Caki2 (cell line): ENCODE results near the gene UXS1. TPM values are rescaled to one million over a fixed set of nuclear protein-coding genes. Genes with fewer than 3 reads are reported as not detected.

Source experiments
- DNase-seq: peaks from one replicate; pipeline ENCODE4 v3.0.0-alpha.2; 2015; ENCODE audit warnings: low read depth
- in situ Hi-C: cut with HindIII; loops from 2 replicates; pipeline ENCODE4 v1.10.0; 2016; ENCODE audit warnings: low sequenced_read_pairs, low pct_unique_long_range_greater_than_20kb, mixed read lengths
- total RNA-seq: library from RNA; depleted of rRNA; stranded (reverse); fragments of >200 nt; shearing (Covaris generic); gene quantifications from 2 replicates; pipeline ENCODE4 v1.2.3, GENCODE V29; 2014; ENCODE audit warnings: low replicate concordance

The UXS1 gene
- total RNA-seq, 1 experiment from 2014 or later = 197 TPM

DNA sequence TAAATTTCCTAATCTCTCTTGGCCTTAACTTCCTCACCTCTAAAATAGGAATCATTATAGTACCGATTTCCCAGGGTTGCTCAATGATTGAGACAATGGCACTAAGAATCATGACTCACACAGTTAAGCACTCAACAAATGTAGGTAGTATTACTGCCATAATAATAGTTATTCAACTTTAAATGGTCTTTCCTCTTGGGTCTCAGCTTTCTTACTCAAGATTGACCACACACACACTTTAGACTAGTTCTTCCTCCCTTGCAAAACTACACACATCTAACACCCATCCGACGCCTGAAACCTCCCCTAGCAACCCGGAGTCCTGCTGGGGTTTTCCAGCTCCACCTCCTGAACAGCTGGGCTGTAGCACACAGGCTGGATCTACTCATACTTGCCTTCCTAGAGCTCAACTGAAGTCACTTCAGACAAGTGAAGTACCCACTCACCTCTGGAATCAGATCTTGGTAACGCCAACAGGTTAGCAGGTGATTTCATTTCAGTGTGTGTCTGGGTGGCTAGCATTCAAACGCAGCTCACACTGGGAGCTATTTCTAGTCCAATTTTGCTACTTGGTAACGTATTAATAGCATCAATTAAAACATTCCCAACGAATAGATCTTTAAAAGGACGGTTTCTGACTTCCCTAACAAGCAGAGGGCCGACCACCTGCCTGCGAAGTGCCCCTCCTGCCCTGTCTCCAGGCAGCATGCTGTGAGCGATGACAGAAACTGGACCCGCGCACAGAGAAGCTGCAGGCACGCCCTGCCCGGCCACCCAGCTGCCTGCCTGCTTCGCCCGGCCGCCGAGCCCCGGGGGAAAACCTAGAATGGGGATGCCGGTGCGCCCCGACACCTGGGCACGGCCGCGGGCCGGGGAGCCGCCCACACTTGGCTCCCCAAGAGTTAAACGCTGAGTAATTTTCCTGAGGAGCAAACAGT, 1.1 kb downstream of the UXS1 start:
- in situ Hi-C loops = no loop called here

DNA sequence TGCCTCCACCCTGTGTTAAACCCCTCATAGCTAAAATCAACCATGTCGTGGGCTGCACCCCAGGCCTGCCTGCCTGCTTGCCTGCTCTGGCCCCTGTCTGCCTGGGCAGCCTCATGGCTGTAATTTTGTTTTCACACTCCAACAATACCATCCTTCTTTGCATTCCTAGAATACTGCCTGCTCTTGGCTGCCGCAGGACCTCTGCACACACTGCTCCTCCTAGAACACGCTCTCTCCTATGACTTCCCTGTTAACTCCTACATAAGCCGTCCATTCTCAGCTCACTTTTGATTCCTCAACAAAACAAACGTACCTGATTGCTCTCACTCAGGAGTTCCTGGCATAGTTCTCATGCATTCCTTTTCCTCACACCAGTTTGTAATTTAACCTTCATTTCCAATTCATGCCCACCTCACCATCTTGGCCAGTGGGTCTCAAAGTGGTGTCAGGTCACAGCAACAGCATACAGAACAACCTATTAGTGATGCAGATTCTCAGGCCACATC, 2.5 kb downstream of the UXS1 start:
- DNase-seq = peak; percentile 39
- in situ Hi-C loops = no loop called here

More for the DNA sequence above, 1.1 kb downstream of the UXS1 start:
- peak; percentile 80 for DNase-seq

DNA sequence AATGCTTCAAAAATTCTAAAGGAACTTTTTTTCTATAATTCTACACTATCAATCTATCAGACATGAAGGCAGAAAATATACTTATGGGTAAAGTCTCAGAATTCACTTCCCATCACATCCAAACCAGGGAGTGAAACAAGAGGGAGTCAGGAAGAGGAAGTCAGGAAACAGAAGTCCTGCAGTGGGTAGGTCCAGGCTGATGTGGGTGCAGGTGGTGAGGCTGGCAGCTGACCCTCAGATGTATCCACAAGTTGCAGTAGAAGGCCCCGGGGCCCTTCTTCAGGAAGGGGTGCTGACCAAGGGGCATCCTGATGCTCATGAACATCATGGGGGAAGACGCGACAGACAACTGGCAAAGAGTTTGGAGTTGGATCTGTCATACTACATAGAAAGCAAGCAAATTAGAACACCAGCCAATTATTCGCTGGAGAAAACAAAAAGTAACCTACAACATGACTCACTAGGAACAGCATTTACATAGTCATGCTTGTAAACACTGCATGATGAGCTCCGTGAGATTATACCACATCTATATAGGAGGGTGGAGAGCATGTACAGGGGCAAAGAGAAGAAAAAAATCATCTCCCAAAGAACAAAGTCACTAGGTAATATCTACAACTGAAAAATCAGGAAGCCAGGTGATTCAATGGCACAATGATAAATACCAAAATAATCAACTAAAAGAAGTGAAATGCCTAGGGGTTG, 4.2 kb downstream of the UXS1 start:
- in situ Hi-C loops = no loop called here
- peak; percentile 59 for DNase-seq

DNA sequence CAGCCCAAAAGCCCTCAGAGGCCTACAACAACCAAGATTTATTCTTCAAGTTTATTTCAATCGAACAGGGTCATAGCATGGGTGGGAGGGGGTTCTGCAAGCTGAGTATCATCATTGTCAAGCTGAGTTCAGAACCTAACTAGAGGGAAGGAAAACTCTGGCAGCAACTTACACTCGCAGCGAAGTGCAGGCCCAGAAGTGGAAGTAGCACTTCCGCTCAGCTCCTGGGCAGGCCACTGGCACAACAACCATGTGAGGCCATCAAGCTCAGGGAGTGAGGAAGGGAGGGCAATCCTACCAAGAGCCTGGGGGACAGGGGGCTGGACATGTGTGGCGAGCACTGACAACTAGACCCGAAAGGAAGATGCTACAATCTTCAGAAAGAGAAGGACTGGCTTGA, 4.8 kb downstream of the UXS1 start:
- no peak for DNase-seq

DNA sequence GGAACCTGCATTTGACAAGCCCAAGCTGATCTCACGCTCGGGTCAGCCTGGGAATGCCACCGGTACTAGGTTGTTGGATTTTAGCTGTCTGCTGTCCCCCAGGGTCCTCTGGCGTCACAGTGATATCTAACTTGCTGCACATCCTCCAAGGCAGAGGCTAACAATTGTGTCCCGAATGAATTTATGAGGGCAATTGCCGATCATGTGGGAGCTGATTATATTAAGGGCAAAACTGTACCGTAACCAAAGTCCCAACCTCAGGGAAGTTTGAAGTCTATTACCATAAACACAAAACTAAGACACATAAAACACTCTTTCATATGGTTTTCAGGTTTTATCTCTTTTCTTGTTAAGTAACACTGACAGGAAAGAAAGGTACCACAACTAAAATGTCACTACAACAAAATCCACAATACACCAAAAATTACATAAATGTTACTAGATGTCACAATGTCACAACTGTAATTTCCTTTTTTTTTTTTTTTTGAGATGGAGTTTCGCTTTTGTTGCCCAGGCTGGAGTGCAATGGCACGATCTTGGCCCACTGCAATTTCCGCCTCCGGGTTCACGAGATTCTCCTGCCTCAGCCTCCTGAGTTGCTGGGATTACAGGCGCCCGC, 6.7 kb downstream of the UXS1 start:
- DNase-seq = no peak
- in situ Hi-C loops = no loop called here

More for the DNA sequence above, 4.8 kb downstream of the UXS1 start:
- in situ Hi-C loops = no loop called here

DNA sequence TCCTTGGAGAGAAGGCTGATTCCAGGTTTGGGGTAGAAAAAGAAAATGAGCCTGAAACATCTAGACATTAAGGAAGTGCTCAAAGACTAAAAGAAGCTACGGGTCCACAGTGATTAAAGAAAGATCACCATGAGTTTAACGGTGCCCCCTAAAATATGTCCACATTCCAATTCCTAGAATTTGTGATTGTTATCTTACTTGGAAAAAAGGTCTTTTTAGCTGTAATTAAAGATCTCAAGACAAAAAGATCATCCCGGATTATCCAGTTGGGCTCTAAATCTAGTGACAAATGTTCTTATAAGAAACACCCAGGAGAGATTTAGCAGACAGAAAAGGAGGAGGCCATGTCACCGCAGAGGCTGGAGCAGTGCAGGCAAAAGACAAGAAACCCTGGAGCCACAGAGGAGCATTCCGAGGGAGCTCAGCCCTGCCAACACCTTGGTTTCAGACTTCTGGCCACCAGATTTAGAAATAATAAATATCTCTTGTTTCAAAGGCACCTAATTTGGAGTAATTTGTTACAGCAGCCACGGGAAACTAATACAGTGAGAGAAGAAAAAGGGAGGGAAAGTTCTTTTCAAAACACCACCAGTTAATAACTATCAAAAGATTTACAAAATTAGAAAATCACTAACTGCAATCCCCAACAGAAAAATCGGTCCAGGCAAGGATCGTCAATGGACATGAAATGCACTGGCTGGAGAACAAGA, 8.5 kb downstream of the UXS1 start:
- in situ Hi-C loops = no loop called here
- no peak for DNase-seq

DNA sequence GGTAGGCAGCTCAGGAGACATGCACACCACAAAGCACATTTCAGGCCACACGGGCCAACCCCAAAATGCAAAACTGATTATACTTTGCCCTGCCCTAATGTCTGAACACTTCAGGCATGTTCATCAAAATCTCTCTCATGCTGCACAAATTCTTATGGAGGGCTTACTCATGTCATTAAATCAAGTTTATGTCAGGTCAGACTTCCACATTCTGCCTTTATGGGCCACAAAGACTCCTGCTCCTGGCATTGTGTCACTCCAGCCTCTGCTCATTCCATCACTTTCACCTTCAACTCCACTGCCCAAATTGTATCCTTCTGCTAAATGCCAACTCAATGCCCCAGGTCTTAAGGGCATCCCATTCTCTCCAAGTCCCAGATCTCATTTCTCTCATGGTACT, 9.2 kb downstream of the UXS1 start:
- in situ Hi-C loops = no loop called here
- no peak for DNase-seq

DNA sequence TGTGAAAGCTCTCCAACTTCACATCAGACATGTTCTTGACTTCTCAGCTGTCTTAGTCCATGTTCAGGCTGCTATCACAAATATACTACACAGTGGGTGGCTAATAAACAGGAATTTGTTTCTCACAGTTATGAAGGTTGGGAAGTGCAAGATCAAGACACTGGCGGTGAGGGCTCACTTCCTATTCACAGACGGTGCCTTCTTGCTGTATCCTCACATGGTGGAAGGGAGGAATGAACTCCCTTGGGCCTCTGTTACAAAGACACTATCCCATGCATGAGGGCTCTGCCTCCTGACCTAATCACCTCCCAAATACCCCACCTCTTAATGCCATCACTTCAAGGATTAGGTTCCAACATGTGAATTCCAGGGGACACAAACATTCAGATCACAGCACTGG, 9.7 kb downstream of the UXS1 start:
- no peak for DNase-seq
- in situ Hi-C loops = no loop called here

DNA sequence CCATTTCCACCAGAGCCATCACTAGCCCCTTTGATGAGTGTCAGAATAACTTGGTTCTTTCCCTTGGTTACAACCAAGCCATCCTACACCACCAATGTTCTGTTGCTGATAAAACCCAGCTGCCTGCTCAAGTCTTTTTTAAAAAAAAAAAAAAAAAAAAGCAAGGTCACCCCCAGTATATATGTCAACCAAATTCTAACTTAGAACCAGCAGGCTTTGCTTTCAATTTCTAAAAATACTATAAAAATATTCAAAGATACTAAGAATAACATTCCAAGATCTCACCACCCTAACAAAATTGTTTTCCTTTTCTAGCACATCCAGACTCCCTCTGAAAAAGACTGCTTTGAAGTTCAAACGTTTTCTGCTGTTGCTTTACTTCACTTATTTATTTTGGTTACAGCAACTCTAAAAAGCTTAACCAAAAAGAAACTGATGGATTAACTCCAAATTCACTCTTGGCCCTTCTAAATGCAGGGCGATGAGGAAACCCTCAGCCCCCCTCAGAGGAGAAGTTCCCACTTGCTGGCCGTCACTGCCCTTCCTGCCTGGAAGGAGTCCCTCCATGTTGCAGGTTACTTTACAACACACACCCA, 10.9 kb downstream of the UXS1 start:
- in situ Hi-C loops = no loop called here
- no peak for DNase-seq

DNA sequence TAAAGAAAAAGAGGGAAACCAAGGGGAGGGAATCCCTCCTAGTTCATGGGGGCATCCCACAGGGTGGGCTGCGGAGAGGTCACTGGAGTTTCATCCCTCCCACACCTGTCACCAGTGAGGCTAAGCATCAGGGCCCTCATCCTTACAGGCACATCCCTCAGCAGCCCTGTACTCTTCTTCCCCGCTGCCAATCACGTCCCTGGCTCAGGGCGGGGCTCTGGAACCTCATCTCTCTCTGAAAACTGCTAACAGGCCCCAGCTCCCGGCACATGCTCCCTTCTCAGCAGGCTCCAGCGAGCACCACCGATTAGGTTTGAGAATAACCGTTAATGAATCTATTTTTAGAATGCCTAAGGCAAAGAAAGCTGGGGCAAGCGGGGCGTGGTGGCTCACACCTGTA, 13.0 kb downstream of the UXS1 start:
- in situ Hi-C loops = no loop called here
- no peak for DNase-seq

DNA sequence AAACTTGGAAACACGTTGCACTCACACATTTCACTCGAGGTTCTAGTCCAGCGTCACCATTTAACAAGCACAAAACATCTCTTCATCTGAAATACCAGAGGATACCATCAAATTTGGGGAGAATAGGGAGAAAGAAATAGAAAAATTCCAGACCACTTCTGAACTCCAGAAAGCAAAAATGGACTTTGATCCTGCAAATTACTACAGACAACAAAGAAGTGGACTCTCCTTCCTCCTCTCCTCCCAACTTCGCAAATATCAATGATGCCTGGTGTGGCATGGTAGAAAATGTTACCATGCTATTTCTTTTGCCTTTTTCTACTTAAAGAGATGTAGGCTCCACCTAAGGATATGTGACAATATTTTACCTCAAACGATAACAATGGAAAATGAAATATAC, 13.5 kb downstream of the UXS1 start:
- no peak for DNase-seq
- in situ Hi-C loops = no loop called here

DNA sequence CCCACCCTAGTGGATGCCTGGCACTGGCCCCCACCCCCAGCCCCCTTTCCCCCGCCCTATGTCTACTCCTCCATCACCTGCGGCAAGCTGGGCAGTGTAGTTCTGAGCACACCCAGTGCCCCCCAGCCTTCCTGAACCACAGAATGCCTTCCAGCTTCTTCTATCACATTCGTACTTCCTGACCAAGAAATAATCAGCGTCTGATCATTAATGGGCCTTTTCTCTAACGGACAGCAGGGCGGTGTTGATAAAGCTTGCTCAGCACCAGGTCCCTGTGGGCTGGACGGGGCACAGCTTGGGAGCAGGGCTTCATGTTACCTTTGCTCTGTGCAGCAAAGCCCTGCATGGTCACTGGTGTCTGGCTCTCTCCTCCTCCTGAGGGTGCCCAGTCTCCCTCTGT, 15.4 kb downstream of the UXS1 start:
- in situ Hi-C loops = no loop called here
- no peak for DNase-seq

DNA sequence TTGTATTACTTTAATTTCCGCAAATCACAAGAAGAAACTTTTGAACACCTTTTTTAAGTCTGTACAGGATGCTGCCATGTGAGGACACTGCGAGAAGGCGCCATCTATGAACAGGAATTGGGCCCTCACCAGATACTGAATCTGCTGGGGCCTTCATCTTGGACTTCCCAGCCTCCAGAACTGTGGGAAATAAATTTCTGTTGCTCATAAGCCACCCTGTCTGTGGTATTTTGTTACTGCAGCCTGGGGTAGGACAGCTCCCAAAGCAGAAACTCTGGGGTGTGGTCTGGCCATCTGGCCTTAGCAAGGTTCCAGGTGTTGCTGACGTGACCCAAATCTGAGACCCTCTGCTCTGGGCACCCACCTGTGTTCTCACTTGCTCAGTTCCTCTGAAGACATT, 16.5 kb downstream of the UXS1 start:
- in situ Hi-C loops = no loop called here
- DNase-seq = no peak

DNA sequence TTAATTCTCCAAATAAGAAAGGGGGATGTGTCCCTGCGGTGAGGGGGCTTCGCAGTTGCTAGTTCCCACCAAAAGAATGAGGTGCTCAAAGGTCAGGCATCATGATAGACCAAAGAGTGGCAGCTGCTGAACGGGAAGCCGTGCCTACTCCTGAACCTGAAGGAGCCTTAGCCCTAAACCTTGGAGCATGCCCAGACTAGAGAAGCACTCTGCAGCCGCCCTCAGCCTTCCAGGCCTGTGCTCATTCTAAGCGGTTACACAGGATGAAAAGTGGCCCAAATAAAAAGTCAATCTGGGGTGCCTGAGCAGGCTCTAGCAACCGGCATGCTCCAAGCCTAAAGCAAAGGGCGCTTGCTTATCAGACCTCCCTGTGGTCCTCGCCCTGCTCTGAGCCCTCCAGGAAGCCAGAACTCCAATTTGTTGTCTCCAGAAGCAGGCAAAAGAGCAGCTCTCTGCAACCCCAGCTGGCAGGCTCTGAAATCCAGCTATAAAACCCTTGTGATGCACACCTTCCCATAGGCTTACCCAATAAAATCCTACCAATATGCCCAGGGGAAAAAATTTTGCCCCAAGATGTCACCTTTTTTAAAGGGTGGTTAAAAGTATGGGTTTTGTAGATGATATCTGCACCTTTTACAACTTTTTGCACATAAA, 17.5 kb downstream of the UXS1 start:
- in situ Hi-C loops = no loop called here
- no peak for DNase-seq

DNA sequence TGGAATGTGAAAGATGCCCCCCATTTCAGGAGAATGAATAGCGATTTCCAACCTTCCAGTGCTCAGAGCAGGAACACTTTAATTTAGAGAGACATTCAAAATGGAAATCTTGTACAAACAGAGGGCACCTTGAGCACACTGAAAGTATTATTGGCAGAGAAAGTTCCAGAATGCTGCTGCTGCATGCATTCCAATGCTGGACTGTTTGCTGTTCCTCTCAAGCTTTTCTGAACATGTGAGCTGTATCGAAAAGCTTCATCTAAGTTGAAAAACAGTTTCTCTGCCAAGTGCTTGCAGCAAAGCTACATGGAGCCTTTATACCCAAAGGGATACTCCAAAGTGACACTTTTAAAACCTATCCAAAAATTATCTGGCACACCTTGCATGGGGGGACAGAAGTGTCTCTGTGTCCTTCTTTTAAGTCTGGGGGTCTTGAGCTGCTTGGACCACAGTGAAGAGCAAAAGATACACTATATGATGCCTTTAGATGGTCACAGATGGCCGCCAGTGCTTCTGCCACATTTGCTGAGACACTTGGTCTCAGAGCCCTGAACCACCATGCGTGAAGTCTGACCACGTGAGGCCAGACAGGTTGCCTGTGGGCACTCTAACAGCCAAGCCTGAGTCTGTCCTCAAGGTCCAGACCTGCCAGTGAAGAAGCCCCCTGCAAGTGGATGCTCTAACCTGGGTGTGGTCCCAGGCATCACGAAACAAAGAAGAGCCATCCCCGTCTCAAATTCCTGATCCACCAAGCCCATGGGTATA, 18.8 kb downstream of the UXS1 start:
- DNase-seq = no peak
- in situ Hi-C loops = no loop called here

DNA sequence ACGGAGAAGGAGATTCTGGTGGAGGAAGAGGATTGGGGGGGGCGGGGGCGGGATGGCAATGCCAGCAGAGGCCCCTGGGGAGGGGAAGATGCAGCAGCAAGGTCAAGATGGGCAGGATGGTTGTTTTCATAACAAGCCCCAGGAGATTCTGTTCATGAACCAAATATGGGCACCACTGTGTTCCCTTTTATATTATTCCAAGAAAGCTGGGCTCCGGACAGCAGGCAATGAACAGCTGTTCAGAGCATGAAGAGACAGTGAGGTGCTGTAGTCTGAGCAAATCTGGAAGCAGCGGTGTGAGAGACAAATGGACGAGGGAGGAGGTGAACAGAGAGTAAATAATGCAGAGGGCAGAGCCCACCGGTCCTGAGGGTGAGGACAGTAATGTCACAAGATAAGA, 20.0 kb downstream of the UXS1 start:
- DNase-seq = no peak
- in situ Hi-C loops = no loop called here

DNA sequence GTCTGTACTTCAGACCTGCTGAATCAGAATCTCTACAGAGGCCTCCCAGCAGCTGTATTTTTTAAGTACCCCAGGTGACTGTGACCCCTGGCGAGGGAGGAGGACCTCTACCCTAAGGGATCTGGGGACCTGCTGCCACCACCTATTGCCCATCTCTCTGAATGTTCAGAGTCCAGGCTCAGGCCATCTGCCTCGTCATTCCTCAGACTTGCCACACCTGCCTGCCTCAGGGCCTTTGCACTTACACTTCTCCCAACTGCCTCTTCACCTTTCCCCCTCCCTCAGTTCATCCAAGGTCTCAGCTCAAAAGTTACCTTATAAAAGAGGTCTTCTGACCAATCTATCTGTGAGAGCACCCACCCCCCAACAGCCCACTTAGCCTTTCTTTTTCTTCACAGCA, 21.5 kb downstream of the UXS1 start:
- in situ Hi-C loops = no loop called here
- DNase-seq = no peak
